Activated CD8-positive, alpha-beta memory T cell treated with anti-CD3 and anti-CD28 coated beads for 24 hours (primary cell): Measurements from ENCODE around the gene ILDR2.
A peak's percentile ranks its signal among the peaks of the same experiment; 100 is the strongest.

Experiments
- DNase-seq: peaks from one replicate; pipeline ENCODE4 v3.0.0-alpha.2; 2020

Gene ILDR2

DNA sequence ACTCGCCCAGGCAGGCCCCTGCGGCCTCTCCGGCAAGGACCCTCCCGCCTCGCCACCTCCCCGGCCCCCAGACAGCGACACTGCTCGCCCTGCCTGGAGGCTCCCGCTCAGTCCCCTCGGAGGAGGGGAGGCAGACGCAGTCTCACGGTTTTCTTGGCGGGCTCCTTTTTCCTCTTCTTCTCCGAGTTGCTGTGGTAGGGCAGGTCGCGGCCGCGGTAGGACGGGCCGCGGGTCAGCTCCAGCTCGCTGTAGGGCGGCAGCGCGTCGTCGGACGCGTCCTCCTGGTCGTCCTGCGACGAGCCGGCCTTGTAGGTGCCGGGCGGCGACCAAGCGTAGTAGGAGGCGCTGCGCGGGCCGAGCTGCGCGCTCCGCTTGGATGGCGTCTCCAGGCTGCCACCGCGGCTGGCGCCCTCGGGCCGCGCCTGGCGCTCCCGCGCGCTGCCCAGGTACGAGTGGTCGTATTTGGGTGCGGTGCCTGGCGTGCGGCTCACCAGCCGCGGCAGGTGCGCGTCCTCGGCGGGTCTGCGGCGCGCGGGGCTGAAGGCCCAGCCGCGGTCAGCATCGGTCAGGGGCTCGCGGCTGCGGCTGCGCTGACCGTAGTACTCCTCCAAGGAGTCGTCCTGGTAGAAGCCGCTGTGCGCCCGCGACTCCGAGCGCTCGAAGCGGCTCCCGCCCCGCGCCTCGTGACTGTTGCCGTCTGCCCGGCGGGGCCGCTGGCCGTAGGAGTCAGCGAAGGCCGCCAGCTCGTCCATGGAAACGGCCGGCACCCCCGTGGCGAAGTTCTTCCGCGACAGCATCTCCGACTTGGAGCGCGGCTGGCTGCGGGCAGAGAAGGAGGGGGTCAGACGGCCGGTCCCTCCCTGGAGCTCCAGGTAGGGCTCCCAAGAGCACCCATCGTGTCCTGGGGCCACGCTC, 54.5 kb downstream of the ILDR2 start:
- DNase-seq, result no peak

GRCh38 chr1:166918956-166919316, 56.4 kb downstream of the ILDR2 start:
- no peak for DNase-seq

GRCh38 chr1:166918088-166918955, 57.0 kb downstream of the ILDR2 start:
- DNase-seq, result no peak

GRCh38 chr1:166915941-166916340, 59.4 kb downstream of the ILDR2 start:
- no peak for DNase-seq

- DNase-seq, result no peak
Observed at GRCh38 chr1:166915042-166915441, 60.3 kb downstream of the ILDR2 start.

GRCh38 chr1:166914111-166914510, 61.2 kb downstream of the ILDR2 start:
- no peak for DNase-seq

GRCh38 chr1:166911624-166912023, 63.7 kb downstream of the ILDR2 start:
- DNase-seq, result no peak

- DNase-seq, result peak; percentile 74
Observed at GRCh38 chr1:166910396-166910994, 64.8 kb downstream of the ILDR2 start.

DNA sequence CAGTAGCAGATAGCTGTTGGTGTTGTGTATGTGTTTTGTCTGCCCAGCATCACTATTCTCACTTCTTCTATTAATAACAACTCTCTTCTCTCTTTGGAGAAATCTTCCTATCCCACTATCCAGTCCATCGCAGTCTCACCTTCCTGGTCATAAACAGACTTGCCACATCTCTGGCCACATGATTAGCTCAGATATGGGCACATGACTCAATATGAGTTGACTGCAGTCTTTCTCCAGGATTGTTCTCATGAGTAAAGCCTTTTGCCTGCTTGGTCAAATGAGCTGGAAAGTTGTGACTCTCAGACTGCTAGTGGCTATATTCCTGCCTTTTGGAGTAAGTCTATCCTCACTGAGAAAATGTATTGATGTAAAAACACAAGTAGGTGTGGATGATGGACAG, 66.4 kb downstream of the ILDR2 start:
- DNase-seq, result no peak

DNA sequence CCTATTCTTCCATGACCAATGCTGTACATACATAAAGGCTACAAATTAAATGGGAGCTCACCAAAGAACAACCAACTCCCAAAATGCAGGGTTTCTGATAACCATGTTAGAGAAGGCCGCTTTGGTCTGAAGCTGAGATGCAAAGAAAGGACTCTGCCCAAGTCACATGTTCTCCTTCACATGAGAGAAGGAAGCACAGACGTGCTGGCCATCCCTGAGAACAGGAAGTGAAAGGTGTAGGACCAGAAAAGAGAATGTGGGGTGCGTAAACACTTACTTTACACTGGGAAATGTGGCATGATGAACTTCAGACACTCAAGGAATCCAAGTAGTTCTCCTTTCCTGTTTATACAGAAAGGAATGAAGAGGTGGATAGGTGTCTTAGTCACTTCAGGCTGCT, 67.6 kb downstream of the ILDR2 start:
- DNase-seq, result no peak

DNA sequence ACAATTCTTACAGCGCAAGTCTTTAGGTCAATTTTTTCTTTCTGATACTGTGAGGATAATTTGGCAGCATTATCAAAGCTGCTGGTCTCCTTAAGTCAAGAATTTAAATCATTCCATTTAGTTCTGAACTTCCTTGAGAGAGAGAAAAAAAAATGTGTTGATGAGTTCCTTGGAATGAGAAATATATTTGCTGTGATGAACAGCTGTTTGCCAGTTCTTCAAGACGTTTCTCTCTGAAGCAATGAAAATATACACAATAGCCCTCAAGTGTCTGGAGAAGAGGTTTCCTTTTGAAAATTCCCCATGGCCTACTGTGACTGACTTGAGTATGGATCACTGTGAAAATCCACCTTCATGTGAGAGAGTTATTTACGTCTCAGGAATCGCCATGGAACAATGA, 68.3 kb downstream of the ILDR2 start:
- DNase-seq, result no peak

DNA sequence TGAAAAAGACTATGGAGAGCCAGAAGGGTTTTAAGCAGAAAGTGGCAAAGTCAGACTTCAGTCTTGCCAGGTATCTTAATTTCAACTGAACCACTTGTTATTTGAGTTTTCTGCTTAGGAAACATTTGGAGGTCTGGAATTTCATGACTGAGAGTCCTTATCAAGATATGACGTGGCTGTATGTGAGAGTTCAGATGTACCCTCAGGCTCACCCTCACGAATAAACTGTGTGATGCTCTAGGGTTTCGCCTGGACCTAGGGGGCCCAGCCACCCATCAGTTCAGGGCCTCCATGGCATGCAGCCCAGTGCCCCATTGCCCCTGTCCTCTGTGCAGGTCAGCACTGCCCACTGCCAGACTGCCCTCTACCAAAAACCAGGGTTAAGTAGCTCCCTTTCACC, 68.7 kb downstream of the ILDR2 start:
- no peak for DNase-seq

GRCh38 chr1:166905900-166906299, 69.4 kb downstream of the ILDR2 start:
- DNase-seq, result no peak

- DNase-seq, result no peak
Observed at GRCh38 chr1:166905136-166905535, 70.2 kb downstream of the ILDR2 start.

DNA sequence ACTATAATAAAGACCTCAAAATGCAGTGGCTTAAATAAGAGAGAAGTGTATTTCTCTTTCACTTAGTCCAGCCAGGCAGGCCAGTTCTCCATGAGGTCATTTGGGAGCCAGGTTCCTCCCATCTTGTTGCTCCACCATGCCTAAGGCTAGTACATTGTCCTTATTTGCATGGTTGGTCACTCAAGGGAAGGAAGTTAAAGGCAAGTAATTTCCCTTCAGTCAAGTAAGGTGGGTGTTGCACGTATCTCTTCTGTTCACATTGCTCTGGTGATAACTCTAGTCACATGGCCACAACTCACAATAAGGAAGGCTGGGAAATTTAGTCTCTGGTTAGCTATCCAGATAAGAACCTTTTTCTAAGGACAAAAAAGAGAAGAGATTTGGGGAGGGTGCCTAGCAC, 72.1 kb downstream of the ILDR2 start:
- no peak for DNase-seq

GRCh38 chr1:166902279-166902678, 73.1 kb downstream of the ILDR2 start:
- no peak for DNase-seq

DNA sequence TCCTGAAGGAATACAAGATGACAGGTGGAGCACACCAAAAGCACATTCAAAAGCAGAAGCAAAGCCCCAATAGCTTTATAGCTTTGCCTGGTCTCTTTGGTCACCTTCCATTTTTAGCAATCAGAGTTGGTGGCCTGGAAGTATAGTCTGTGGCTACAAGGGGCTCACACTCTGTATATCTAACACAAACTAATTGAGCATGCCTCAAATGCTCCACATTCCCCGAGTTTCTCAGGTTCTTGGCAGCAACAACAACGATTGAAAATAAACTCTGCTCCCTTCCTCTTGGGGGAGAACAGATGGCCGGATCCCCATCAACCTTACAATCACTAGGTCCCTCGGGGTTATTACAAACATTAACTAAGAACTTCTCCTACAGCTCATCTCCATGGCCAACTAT, 74.4 kb downstream of the ILDR2 start:
- no peak for DNase-seq

DNA sequence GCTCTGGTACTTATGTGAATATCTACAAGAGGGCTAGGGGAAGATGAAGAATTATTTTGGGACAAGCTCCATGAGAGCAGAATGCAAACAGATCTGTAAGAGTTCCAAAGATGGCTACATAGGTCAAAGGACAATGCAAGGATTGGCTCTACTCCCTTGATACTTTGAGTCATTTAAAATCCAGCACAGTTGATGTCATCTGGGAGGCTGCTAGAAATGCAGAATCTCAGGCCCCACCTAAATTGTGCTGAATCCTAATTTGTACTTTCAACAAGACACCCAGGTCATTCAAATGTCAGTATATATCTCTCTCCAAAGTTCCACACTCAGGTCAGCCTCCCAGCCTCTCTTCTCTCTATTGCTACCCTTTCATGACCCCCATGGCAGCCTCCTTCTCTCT, 75.6 kb downstream of the ILDR2 start:
- DNase-seq, result no peak

GRCh38 chr1:166895766-166896165, 79.6 kb downstream of the ILDR2 start:
- no peak for DNase-seq

DNA sequence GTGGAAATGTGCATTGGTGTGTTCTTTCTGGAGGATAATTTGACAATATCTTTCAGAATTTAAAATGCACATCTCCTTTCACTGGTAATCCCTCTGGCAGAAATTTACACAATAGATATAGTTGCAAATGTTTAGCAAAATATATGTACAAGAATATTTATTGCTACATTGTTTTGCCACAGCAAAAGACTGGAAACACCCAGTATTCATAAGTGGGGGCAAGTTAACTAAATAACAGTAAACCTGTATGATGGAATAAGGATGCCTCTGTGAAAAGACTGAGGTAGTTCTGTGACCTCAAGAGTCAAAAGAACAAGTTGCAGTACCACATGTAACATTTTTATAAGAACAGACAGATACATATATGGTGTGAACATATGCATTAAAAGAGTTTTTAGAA, 85.6 kb downstream of the ILDR2 start:
- DNase-seq, result no peak

DNA sequence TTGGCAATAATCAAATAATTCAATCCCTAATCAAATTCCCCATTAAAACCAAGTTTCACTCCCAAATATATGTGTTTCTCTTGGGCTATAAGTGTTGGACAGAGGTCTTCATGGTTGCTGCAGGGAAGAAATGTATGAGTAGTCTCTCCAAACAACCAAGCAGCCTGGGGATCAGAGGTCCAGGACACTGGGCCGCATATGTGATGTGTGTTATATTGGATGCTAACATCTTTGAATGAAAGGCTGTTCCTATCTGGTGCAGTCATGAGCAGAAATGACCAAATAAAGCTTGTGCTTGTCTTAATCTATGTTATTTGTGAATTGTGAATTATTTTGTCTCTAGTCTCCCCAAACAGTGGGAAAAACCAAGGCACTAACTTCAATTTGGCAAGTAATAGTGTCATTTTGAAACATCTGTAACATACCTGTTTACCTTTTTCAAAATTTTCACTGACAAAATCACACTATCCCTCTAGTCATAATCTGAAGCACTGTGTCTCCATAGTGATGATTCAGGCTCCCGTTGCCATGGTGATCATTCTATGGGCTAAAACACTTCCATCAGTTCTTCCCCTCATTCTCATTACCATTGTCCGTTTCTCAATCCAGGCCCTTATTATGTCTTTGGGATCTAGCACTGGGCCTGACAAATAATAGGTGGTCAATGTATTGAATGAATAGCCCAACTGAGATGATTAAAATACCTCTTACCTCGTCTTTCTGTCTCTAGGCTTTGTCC, 86.8 kb downstream of the ILDR2 start:
- no peak for DNase-seq

GRCh38 chr1:166884971-166885370, 90.4 kb downstream of the ILDR2 start:
- no peak for DNase-seq
